Spleen (tissue), 11 donors: ENCODE data around the gene ADGRB2. TPM values are rescaled to one million over a fixed set of nuclear protein-coding genes. Genes with fewer than 3 reads are reported as not detected.

Source experiments
- DNase-seq: peaks from one replicate; pipeline ENCODE4 v3.0.0-alpha.2; 2020
- H3K27ac ChIP-seq, 8 donors: fragments of 200-600 bp; sonication (generic) in 7 of 8; 1 replicate in 4 of 8; 2 replicates in 4 of 8; pipeline versions ENCODE4 v1.5.0 to v1.8.0; 2016 to 2021; ENCODE audit warnings: inconsistent platforms in 4 of 8, mild to moderate bottlenecking in 4 of 8, moderate library complexity in 1 of 8
- H3K27me3 ChIP-seq, 7 donors: fragments of 200-600 bp; sonication (generic) in 6 of 7; replicated peaks in 1 of 7; 1 replicate in 4 of 7; 2 replicates in 3 of 7; pipeline versions ENCODE4 v1.5.0 to v1.8.0; 2016 to 2021; ENCODE audit warnings: inconsistent platforms in 3 of 7, mild to moderate bottlenecking in 1 of 7
- H3K36me3 ChIP-seq, 6 donors: fragments of 200-600 bp; sonication (generic) in 5 of 6; 1 replicate in 4 of 6; 2 replicates in 2 of 6; pipeline versions ENCODE4 v1.5.0 to v1.8.0; 2016 to 2021; ENCODE audit warnings: inconsistent platforms in 2 of 6
- H3K4me1 ChIP-seq, 6 donors: fragments of 200-600 bp; sonication (generic) in 5 of 6; 1 replicate in 3 of 6; 2 replicates in 3 of 6; pipeline versions ENCODE4 v1.5.0 to v1.8.0; 2016 to 2021; ENCODE audit warnings: inconsistent platforms in 3 of 6
- H3K4me3 ChIP-seq, 8 donors: fragments of 200-600 bp; sonication (generic) in 7 of 8; 1 replicate in 4 of 8; 2 replicates in 4 of 8; pipeline versions ENCODE4 v1.5.0 to v1.8.0; 2016 to 2021; ENCODE audit warnings: inconsistent platforms in 4 of 8, mild to moderate bottlenecking in 4 of 8, moderate library complexity in 2 of 8
- H3K9me3 ChIP-seq, 8 donors: fragments of 200-600 bp; sonication (generic) in 7 of 8; 1 replicate in 4 of 8; 2 replicates in 4 of 8; pipeline versions ENCODE4 v1.5.0 to v1.8.0; 2016 to 2021; ENCODE audit warnings: inconsistent platforms in 4 of 8
- CTCF ChIP-seq, 11 experiments: fragments of 200-600 bp in 7 of 11; fragments of 450-650 bp in 4 of 11; sonication (generic) in 4 of 11; IDR thresholded peaks in 8 of 11; conservative IDR thresholded peaks in 3 of 11; 1 replicate in 7 of 11; 2 replicates in 4 of 11; pipeline versions ENCODE4 v1.4.0 to v1.8.0; 2016 to 2021; ENCODE audit warnings: antibody characterized with exemption in 11 of 11, inconsistent platforms in 4 of 11, mild to moderate bottlenecking in 1 of 11
- POLR2A ChIP-seq, 3 donors: fragments of 450-650 bp; IDR thresholded peaks; one replicate each; pipeline ENCODE4 v1.5.1; 2017; ENCODE audit warnings: antibody characterized with exemption in 3 of 3, mild to moderate bottlenecking in 1 of 3
- POLR2AphosphoS5 ChIP-seq, 3 donors: sonication (generic); formaldehyde crosslinking; IDR thresholded peaks; one replicate each; pipeline ENCODE4 v1.5.1; 2017; ENCODE audit warnings: antibody characterized with exemption in 3 of 3
- WGBS, 5 donors: extraction: QIAGEN DNeasy Blood & Tissue Kit in 3 of 5; methylation state at CpG; one replicate each; pipeline versions ENCODE4 v1.1.5 to v1.1.7; 2013 to 2018; 5-methylcytosine and 5-hydroxymethylcytosine counted together
- intact Hi-C: fragments of 100-400 bp; cut with DNase I; formaldehyde crosslinking; loops from one replicate; pipeline ENCODE4 v1.15.0; 2023; ENCODE audit warnings: low total_unique reads
- polyA plus RNA-seq, 3 donors: library from polyadenylated mRNA; stranded (reverse); fragments of 200-250 nt; gene quantifications; one replicate each; pipeline ENCODE4 v1.2.1, GENCODE V29; 2013
- total RNA-seq, 7 donors: library from RNA; depleted of rRNA in 3 of 7; stranded (reverse); fragments of >200 nt in 3 of 7; fragmentation: NEBNext Ultra II Directional in 4 of 7; extraction: Animal tissue kit (Norgen Biotek cat#: 25700) in 4 of 7; gene quantifications; one replicate each; pipeline versions ENCODE4 v1.1.0 to v1.2.1, GENCODE V29; 2016 to 2021
- donor health status: healthy with polysubstance abuse.
- donor health status: DM: no; HTN: no; CAD: no; lungs with moderate emphysema.
- donor health status: DM: no; HTN: no; CAD: no.
- donor health status: Bipolar disorder and iron deficiency.
- donor health status: healthy.
- donor health status: DM: no; HTN: no; CAD: no.
- donor health status: DM: yes; HTN: yes; CAD: no.

The ADGRB2 gene
- total and polyA plus RNA-seq, 10 donors: 0.52 to 5.1 (median 1.5) TPM

GRCh38 chr1:31809698-31810097 lies 45.6 kb upstream of the ADGRB2 start:
- TF ChIP-seq POLR2A (IDR thresholded peaks at IDR 0.05) (no peak), CTCF (IDR thresholded peaks at IDR 0.05 in 8 of 11, conservative IDR thresholded peaks at IDR 0.05 in 3 of 11) (no peak), POLR2AphosphoS5 (IDR thresholded peaks at IDR 0.05) (no peak)
- intact Hi-C loops: no loop called here
- 71 to 89% (median 85%) methylated on average over 4 of the region's 4 CpGs for WGBS, 5 donors
- Histone ChIP-seq H3K9me3 (no peaks in the 10 kb centered on the region), H3K27me3 (no peaks in the 10 kb centered on the region), H3K36me3 (no peaks in the 10 kb centered on the region), H3K4me1 (peaks cover 0 to 24% (median 12%) of the 10 kb centered on the region in 6 donors), H3K27ac (no peak overlapping the region), H3K4me3 (no peak overlapping the region)
- DNase-seq: peak; percentile 30

- intact Hi-C loops: no loop called here
- 87 to 91% (median 90%) methylated on average over 4 of the region's 4 CpGs for WGBS, 5 donors
- H3K27me3 ChIP-seq: no peaks in the 10 kb centered on the region
Observed at GRCh38 chr1:31807273-31808048, 43.3 kb upstream of the ADGRB2 start.

GRCh38 chr1:31805318-31805717 lies 41.2 kb upstream of the ADGRB2 start:
- Histone ChIP-seq H3K36me3 (no peaks in the 10 kb centered on the region), H3K9me3 (no peaks in the 10 kb centered on the region), H3K27ac (no peak overlapping the region), H3K4me1 (peaks cover 3 to 30% (median 16%) of the 10 kb centered on the region in 6 donors), H3K4me3 (no peak overlapping the region), H3K27me3 (no peaks in the 10 kb centered on the region)
- intact Hi-C loops: no loop called here
- 85 to 91% (median 87%) methylated on average over 6 of the region's 6 CpGs for WGBS, 5 donors
- no peak for TF ChIP-seq POLR2AphosphoS5 (IDR thresholded peaks at IDR 0.05)
- TF ChIP-seq CTCF (IDR thresholded peaks at IDR 0.05 in 8 of 11, conservative IDR thresholded peaks at IDR 0.05 in 3 of 11): no peak
- TF ChIP-seq POLR2A (IDR thresholded peaks at IDR 0.05): no peak
- DNase-seq: peak; percentile 7

More at GRCh38 chr1:31807273-31808048, 43.3 kb upstream of the ADGRB2 start:
- H3K36me3 ChIP-seq: no peaks in the 10 kb centered on the region
- H3K4me1 ChIP-seq: peaks cover 0 to 14% (median 5%) of the 10 kb centered on the region in 6 donors
- no peak for TF ChIP-seq CTCF (IDR thresholded peaks at IDR 0.05 in 8 of 11, conservative IDR thresholded peaks at IDR 0.05 in 3 of 11)
- no peak for TF ChIP-seq POLR2AphosphoS5 (IDR thresholded peaks at IDR 0.05)
- TF ChIP-seq POLR2A (IDR thresholded peaks at IDR 0.05): no peak
- H3K9me3 ChIP-seq: no peaks in the 10 kb centered on the region
- no peak overlapping the region for H3K27ac ChIP-seq
- H3K4me3 ChIP-seq: no peak overlapping the region
- peak; percentile 30 for DNase-seq

- TF ChIP-seq POLR2A (IDR thresholded peaks at IDR 0.05) (no peak), CTCF (IDR thresholded peaks at IDR 0.05 in 8 of 11, conservative IDR thresholded peaks at IDR 0.05 in 3 of 11) (no peak), POLR2AphosphoS5 (IDR thresholded peaks at IDR 0.05) (no peak)
- Histone ChIP-seq H3K9me3 (no peaks in the 10 kb centered on the region), H3K36me3 (no peaks in the 10 kb centered on the region), H3K27me3 (no peaks in the 10 kb centered on the region), H3K27ac (peak overlapping the region in 2 of 8 donors; percentile 70 to 72), H3K4me1 (peaks cover 3 to 41% (median 20%) of the 10 kb centered on the region in 6 donors), H3K4me3 (no peak overlapping the region)
- intact Hi-C loops: no loop called here
- 69 to 91% (median 86%) methylated on average over 1 of the region's 1 CpG for WGBS, 5 donors
- DNase-seq: no peak
Observed at GRCh38 chr1:31804098-31804497, 40.0 kb upstream of the ADGRB2 start.
